Embryonic facial prominence (tissue), 1 donor: Measurements from ENCODE around the gene ERN1.
"Not testable (repeated sequence)": the region's sequence is repeated elsewhere in the genome, so short reads cannot be mapped to it uniquely, and the experiment has no call there.

Experiments used
- DNase-seq: peaks from one replicate; pipeline ENCODE4 v3.0.0-alpha.2; 2016; ENCODE audit errors: extremely low spot score

Gene ERN1

GRCh38 chr17:64129765-64130558, at the start of gene ERN1:
TSS of gene ERN1 (minus strand) at chr17:64130144. CDS start at chr17:64130029, 115 bp downstream.
- DNase-seq = peak; percentile 84

DNA sequence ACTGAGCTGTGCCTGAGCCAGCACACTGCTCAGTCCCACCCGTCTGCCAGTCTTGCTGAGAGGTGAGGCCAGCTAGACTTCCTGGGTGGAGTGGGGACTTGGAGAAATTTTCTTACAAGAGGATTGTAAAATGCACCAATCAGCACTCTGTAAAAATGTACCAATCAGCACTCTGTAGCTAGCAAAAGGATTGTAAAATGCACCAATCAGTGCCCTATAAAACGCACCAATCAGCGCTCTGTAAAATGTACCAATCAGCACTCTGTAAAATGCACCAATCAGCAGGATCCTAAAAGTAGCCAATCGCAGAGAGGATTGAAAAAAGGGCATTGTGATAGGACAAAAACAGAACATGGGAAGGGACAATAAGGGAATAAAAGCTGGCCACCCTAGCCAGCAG, 49.1 kb upstream of the ERN1 start:
- DNase-seq = not testable (repeated sequence)

DNA sequence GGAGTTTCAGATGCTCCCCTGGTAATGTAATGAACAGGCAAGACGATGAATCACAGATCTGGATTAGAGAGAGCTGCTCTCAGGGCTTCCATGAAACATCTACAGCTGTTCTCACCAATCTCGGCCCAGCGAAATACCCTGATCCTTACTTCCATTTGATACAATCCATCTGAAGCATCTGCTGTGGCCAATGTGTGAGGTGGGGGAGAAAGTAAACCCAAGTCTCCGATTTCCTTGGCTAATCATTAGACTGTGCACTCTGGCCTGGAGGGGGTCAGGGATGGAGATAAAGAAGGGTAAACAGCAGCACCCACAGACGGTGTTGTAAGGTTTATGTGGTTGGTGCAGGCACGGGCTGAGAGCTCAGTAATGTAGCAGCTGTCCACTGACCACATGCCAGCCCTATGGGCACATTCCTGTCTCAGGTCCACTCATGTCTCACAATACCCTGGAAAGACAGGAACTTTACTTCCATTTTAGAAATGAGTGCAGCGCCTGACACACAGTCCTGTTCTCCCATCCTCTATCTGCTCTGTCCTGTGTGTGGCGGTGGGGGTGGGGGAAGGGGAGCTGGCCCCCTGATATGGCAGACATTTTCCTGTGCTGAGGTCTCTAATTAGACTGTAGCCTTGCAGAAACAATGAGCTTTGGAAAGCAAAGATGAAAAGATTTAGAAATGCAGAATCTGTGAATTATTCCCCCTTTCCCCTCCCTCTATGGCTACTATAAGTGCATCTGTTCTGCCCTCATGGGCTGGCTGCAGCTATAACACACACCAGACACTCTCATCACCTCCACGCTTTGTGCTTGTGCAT, 48.3 kb upstream of the ERN1 start:
- DNase-seq = no peak

GRCh38 chr17:64177311-64178010, 47.5 kb upstream of the ERN1 start:
- no peak for DNase-seq

DNA sequence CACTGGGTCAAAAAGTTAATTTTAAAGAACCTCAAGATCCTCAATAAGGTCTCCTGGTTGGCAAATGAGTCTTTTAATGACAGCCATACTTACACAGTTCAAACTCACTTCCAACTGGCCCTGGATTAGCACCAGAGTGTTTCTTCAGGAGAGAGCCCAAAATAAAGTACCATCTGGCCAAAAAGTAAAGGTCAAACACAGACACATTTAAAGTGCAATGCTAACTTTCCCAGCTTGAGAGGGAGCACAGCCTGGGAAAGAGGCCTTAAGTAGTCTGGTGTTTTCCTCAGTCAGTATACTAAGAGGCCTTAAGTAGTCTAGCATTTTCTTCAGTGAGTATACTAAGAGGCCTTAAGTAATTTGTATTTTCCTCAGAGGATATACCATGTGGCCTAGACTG, 46.6 kb upstream of the ERN1 start:
- DNase-seq = no peak

DNA sequence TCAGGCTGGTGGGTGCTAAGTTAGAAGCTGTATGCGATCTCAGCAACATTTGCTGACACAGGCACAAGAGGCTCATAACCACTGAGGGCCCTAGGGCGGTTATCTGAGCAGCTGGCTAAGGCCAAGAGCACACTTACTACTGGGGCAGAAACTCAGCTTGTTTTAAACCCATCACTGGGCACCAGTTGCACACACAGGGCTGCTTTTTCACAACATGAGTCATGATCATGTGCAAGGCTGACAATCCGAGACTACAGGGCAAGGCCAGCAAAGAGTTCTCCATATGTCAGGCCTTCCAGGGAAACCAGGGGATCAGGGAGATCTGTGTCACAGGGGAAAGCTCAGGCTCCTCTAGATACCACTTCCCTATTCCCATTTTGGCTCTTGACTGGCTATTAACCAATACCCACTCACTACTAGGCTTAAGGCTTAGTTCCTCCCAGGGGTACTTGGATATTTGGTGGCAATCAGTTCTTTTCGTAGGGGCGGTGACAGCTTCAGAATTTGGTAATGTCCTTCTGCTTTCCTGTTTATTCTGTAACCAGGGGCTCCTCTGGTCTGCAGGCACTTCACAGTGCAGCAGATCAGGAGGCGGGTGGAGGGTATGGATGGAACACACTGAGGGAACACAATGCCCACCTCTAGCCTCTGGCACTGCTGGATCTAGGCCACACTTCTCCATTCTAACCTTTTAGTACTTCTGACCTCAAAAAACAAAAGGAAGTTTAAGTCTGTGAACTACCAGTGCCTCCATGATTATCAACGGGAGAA, 44.9 kb upstream of the ERN1 start:
- no peak for DNase-seq

GRCh38 chr17:64173646-64174045, 43.7 kb upstream of the ERN1 start:
- no peak for DNase-seq

DNA sequence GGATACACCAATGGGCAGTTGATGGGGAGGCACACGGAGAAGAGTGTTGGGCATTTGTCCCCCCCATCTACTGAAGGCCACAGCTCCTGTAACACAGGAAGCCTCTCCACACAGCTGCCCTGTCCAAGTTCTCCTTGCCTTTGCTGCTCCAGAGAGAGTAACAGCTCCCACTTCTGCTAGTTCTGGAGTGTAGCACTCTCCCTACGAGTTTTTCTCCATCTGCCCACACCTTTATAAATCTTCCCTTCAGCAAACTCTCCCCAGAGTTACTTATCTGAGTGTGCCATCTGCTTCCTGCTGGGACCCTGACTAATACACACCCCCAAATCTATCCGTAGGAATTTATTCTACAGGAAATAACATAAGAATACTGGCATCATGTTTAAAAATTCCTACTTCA, 42.6 kb upstream of the ERN1 start:
- DNase-seq = no peak

GRCh38 chr17:64171041-64171440, 41.1 kb upstream of the ERN1 start:
- no peak for DNase-seq

- DNase-seq = no peak
These were observed 40.3 kb upstream of the ERN1 start for GRCh38 chr17:64170286-64170685.

GRCh38 chr17:64167666-64168065, 37.7 kb upstream of the ERN1 start:
- DNase-seq = not testable (repeated sequence)

DNA sequence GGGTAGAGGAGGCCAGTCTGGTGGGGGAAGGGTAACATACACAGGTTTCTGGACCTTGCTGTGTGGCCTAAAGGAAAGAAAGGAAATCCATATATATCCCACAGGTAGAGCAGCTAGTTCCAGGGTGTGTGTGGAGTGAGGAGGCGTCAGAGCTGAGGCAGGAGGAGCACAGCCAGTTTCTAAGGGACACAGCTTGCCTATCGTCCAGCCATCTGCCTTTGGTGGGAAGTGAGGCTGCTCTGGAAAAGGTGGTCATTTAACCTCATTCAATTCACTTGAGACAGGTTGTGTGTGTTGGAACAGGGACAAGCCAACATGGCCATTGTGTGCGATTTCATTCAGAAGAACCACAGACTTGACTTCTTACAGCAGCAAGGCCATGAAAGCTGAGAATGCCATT, 36.9 kb upstream of the ERN1 start:
- no peak for DNase-seq

DNA sequence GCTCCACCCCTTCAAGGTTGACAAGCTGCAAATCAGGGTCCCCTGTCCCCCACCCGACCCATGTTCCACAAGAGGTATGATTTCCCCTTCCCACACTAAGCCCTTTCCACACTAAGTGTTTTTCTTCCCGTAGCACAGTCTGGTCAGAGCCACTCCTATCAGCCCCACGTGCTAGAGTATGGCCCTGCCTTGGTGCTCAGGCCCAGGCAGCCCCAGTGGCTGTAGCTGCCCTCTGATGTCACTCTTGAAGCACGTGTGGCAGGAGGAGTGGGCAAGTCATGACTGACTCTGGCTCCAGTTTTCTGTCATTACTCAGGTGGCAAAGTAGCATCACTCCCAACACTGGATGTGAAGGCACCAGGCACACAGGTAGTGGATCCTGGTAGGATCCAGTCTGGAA, 35.4 kb upstream of the ERN1 start:
- no peak for DNase-seq

- no peak for DNase-seq
These were observed 34.8 kb upstream of the ERN1 start for GRCh38 chr17:64164596-64165285.

DNA sequence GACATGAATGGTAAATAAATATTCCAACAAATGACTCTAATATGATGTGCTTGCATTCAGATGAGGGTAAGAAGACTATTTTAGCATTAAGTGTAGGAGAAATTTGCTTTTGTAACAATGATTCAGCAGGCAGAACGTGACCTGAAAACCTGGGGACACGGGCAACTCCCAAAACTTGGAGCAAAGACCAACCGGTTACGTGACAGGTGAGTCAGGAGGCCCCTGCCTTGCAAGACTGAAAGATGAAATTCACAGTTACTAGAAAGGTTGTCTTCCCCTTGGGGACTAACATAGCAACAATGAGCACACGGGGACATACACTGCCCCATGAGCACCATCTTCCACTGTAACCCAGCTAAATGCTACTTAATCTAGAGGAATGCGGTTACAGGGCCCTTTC, 33.5 kb upstream of the ERN1 start:
- DNase-seq = no peak

DNA sequence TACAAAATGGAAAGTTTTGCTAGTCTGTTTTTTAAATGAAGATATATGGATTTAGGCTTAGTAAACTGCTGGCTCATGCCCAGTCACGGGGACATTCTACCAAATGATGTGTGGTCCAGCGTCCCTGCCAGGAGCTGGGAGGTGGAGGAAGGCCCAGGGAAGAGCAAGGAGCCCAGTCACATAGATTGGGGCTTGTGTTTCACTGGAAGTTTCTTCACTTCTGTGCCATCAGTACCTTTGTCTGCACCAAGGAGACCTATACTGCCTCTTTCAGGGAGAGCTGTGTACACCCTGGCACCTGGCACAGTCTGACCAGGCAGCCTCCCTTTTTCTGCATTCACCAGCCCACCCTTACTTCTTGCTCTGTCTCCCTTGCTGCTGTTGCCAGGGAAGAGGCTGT, 32.6 kb upstream of the ERN1 start:
- no peak for DNase-seq

- DNase-seq = no peak
These were observed 31.6 kb upstream of the ERN1 start for GRCh38 chr17:64161380-64162176.

GRCh38 chr17:64160378-64160777, 30.4 kb upstream of the ERN1 start:
- no peak for DNase-seq

DNA sequence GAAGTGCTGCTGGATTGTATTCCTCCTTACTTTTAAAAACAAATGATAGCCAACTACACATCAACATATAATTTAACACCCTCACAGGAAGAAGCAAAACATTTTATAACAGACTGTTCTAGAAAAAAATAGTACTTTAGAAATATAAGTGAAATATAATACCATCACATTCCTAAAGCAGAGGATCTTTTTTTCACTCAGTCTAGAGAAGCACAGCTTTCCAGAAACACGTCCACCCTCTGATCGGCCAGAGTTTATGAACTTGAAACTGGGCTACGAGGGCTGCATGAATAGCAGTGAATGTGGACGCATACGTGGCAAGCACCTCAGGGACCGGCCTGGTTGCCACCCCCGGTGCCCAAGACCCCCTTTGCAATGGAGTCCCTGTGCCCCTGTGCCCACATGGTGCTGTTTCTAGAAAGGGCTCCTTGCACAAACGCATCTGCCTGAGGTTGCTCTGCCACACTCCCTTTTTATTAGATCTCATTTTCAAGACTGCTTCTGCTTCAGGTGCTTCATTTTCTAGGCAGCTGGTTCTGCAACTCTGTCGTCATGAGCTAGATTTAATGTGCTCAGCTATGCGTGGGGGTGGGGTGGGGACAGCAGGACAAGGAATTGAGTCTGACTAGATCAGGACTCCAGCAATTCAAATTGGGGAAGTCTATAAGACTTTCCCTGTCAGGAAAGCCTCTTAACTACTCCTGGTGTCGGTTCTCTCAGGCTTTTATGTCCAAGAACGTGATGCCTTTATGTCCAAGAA, 29.1 kb upstream of the ERN1 start:
- DNase-seq = no peak

GRCh38 chr17:64158406-64158805, 28.5 kb upstream of the ERN1 start:
- DNase-seq = no peak
